Thyroid gland (tissue), 4 donors: ENCODE results near the gene EPM2AIP1.

Experiments used
- POLR2A ChIP-seq, 2 donors: fragments of 450-650 bp; IDR thresholded peaks; one replicate each; pipeline ENCODE4 v1.6.1; 2017; ENCODE audit warnings: antibody characterized with exemption in 2 of 2, mild to moderate bottlenecking in 2 of 2, moderate library complexity in 1 of 2
- TF ChIP-seq, protein P1 (sequence below), 6 experiments: fragments of 200-600 bp in 3 of 6; fragments of 450-650 bp in 3 of 6; sonication (generic) in 3 of 6; IDR thresholded peaks; one replicate each; pipeline ENCODE4 v1.5.1; 2016 to 2019; ENCODE audit warnings: antibody characterized with exemption in 6 of 6, mild to moderate bottlenecking in 2 of 6, inconsistent platforms in 1 of 6, moderate library complexity in 1 of 6

DNA sequence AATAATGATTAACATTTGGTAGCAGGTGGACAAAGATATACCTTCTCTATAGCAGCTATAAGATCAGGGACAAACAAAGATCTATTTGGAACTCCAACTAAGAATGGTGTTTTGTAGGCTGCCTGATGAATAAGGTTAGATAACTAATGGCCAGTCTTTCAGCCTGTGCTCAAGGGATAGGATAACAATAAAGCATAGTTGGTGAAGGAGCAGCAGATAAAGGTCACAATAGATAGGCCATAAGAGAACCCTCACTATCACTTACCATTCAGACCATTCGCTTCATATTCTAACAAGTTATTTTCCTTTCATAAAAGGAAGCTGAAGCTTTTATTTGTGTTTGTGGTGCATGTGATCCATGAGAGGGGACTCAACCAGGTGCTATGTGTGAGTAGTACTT is 19.8 kb downstream of the EPM2AIP1 start:
- no peak for TF ChIP-seq POLR2A (IDR thresholded peaks at IDR 0.05)
- TF ChIP-seq, protein P1, sequence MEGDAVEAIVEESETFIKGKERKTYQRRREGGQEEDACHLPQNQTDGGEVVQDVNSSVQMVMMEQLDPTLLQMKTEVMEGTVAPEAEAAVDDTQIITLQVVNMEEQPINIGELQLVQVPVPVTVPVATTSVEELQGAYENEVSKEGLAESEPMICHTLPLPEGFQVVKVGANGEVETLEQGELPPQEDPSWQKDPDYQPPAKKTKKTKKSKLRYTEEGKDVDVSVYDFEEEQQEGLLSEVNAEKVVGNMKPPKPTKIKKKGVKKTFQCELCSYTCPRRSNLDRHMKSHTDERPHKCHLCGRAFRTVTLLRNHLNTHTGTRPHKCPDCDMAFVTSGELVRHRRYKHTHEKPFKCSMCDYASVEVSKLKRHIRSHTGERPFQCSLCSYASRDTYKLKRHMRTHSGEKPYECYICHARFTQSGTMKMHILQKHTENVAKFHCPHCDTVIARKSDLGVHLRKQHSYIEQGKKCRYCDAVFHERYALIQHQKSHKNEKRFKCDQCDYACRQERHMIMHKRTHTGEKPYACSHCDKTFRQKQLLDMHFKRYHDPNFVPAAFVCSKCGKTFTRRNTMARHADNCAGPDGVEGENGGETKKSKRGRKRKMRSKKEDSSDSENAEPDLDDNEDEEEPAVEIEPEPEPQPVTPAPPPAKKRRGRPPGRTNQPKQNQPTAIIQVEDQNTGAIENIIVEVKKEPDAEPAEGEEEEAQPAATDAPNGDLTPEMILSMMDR (IDR thresholded peaks at IDR 0.05) = no peak
